HG03139 (cell line): ENCODE results near the gene SLC39A11.
A peak's percentile ranks its signal among the peaks of the same experiment; 100 is the strongest.
"Not testable (repeated sequence)": the region's sequence is repeated elsewhere in the genome, so short reads cannot be mapped to it uniquely, and the experiment has no call there.

ENCODE experiments used
- ATAC-seq: cut with Tn5 transposase; IDR thresholded peaks from one replicate; pipeline ENCODE4 v1.9.1; 2021; ENCODE audit not compliant: unreplicated experiment

Gene SLC39A11

DNA sequence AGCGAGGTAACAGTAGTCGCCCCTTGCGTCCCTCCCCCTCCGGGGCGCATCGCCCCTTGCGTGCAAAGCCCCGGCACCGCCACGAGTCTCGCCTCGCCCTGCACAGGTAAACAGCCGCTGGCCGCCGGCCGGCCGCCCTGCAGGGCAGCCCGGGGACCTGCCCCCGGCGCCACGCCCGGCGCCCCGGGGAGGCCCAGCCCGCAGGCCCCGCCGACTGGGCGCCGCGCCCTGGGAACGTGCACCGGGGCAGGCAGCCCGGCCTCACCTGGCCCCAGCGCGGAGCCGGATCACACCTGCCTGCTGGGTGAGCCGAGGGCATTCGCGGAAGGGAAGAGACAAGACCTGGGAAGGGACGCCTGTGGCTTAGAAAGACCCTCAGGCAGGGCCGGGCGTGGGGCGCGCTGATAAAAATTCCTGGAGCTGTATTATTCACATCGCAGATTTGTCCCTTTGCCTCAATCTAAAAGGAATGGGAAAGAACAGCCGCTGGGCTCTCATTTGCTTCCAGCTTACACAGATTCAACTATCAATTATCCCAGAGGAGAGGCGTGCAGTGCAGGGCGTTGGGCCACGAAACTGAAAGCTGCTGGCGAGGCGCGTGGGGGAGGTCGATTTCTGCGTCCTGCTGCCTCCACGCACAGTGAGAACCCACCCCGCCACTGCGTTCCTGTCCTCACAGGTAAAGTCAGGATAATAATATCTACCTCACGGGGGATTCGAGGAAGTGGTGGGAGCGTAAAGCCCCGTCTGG is 451.9 kb downstream of the SLC39A11 start:
- no peak for ATAC-seq

DNA sequence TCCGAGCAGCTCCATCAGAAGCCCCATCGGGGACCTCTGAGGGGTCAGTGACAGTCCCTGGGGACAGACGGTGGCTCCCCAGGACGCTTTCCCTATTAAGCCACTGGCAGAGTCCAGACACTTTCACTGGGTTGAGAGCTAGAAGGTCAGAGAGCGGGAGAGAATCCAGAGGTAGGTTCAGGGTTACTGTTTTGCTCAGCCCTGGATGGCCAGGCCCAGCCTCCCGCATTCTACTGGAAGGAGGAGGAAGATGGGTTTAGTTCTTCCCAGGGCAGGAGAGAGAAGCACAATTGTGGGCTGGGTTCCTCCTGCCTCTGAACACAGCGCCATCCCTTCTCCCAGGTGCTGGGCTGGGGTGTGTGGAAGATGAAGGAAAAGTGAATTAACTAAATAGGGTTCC is 452.8 kb downstream of the SLC39A11 start:
- no peak for ATAC-seq

- not testable (repeated sequence) for ATAC-seq
Measured at GRCh38 chr17:72638932-72639331, 453.6 kb downstream of the SLC39A11 start.

- ATAC-seq, result no peak
Measured at GRCh38 chr17:72635034-72635635, 457.4 kb downstream of the SLC39A11 start.

GRCh38 chr17:72634621-72635020 is 457.9 kb downstream of the SLC39A11 start:
- ATAC-seq, result no peak

- ATAC-seq, result no peak
Measured at GRCh38 chr17:72631949-72632684, 460.4 kb downstream of the SLC39A11 start.

DNA sequence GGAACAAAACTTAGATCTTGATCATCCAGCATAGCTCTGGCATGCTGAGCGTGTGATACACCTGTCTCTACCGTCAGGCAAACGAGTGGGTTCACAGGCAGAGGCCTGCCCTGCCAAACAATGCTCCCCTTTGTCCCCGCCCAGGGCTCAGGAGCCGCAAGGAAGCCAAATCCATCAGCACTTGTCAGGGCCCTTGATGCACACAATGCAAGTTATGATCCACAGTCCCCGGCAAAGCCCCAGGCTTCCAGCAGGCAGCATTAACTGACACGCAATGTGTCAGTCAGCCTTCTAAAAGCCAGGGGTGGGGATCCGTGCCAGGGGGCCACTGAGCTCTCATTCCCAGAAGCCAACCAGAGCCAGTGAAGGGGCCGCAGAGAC is 460.9 kb downstream of the SLC39A11 start:
- ATAC-seq, result no peak

DNA sequence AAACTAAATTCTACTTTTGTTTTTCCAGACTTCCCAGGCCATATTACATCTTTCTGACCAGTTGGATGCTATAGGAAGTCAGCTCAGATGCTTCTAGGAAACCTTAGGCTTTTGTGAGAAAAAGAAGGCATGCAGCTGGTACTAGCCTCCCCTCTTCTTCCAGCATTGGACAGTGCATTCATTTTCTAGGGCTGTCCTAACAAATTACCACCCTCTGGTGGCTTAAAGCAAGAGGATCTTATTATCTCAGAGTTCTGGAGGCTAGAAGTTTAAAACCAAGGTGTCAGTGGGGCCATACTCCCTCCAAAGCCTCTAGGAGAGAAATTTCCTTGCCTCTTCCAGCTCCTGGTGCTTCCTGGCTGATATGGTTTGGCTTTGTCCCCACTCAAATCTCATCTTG is 467.8 kb downstream of the SLC39A11 start:
- no peak for ATAC-seq

GRCh38 chr17:72624226-72624625 is 468.3 kb downstream of the SLC39A11 start:
- ATAC-seq, result no peak

DNA sequence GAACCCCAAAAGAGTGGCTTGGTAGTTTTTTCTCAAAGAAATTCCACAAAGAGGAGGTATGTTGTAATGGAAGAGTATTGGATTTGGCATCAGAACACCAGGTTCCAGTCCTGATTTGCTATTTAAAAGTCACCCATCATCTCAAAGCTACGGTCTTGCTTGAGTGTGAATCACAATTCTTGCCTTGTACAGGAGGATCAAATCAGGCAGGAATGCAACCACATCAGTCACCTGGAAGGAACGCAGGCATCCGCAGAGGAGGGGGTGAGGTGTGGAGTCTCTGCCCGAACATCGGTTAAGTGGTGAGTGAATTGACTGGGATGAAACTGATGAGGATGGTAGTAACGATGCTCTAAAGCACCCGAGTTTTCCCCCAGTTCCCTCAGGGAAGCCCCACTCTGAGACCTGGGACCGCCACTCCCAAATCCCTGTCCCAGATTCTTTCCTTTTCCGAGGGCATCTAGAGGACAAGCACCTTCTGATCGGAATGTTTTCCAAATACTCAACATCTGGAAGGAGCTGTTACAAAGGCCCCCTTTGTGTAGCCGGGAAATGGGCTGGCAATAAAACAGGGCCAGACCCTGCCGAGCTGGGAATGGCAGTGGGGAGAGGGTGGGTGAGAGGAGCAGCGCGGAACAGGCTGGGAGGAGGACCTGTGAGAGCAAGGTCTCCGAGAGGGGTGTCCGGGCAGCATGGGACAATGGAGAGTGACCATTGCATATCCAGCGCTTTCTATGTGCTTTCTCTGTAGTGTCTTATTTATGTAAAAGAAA is 469.6 kb downstream of the SLC39A11 start:
- no peak for ATAC-seq

- no peak for ATAC-seq
Measured at GRCh38 chr17:72619976-72620650, 472.4 kb downstream of the SLC39A11 start.

- ATAC-seq, result peak; percentile 57
Measured at GRCh38 chr17:72618001-72618509, 474.4 kb downstream of the SLC39A11 start.

DNA sequence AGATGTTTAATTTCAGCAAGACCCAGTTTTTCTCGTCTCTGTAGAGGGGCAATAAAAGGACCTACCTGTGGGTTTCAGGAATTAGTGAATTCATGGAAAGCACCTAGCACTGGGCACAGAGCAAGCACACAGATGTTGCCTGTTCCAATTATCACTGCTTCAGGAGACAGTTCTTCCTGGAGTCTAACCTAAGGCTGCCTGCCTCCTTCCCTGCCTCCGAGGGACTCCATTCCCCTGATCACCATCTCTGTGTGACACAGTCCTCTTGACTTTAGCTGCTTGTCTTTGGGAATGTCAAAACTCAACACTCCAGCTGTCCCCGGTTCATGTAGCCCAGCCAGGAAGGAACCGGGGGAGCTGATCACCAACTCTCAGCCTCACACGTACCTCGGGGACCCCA is 474.9 kb downstream of the SLC39A11 start:
- ATAC-seq, result no peak

DNA sequence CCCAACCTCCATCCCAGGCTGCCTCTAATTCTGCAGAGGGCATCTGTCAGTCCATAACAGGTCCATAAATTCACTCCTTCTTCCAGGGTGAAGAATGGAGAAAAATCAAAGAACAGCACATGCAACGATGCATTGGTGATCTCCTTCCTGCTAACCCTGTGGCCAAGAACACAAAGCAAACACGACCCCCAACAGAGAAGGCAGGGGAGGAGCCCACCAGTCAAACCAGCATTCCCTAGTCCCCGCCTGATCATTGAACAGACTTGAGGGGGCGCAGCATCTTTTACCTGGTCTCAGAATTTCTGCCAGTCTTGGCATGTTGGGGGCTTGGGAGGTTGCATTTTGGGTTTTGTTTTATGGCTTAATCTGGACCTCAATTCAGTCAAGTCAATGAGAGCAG is 476.0 kb downstream of the SLC39A11 start:
- ATAC-seq, result no peak

- no peak for ATAC-seq
Measured at GRCh38 chr17:72615627-72615991, 476.9 kb downstream of the SLC39A11 start.

GRCh38 chr17:72614871-72615626 is 477.4 kb downstream of the SLC39A11 start:
- peak; percentile 43 for ATAC-seq

GRCh38 chr17:72614476-72614870 is 478.0 kb downstream of the SLC39A11 start:
- no peak for ATAC-seq

DNA sequence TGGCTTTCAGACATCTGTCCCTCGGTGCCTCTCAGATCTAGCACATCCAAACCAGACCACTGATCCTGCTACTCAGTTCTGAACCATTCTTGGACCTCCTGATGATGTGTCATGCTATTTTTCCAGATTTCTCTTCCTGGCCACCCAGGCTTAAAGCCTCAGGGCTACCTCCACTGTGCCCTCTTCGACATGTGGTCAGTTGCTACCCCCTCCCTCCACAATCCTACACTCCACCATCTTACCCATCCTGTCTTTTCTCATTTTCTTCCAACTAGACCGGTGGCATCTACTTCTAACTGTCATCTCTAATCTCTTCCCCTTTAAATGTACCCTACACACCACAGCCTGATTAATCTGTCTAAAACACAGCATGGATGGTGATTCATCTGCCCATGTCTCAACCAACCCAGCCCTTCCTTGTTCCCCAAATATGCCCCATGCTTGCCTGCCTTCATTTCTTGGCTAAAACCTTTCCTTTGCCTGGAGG is 478.6 kb downstream of the SLC39A11 start:
- no peak for ATAC-seq

DNA sequence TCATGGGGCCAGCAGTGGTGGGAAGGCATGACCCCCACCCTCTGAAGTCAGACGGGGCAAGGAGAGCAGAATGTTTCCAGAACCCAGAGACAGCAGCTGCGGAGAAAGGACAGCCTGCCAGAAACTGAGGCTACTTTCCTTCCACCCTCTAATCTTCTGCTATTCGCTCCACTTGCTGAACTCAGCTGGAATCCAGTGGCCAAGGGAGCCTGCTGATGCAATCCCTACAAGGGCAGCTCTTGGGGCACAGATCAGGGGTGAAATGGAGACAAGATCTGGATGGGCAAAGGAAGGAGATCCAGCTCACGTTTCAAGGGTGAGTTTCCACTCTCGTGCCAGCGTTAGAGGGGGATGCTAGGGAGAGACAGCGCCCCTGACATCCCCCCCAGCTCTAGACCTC is 479.1 kb downstream of the SLC39A11 start:
- no peak for ATAC-seq

- no peak for ATAC-seq
Measured at GRCh38 chr17:72611172-72611571, 481.3 kb downstream of the SLC39A11 start.
